Liver (tissue), 9 donors: ENCODE data around the gene SOX6. TPM values are rescaled to one million over a fixed set of nuclear protein-coding genes. Genes with fewer than 3 reads are reported as not detected.

Experiments
- DNase-seq: peaks from one replicate; pipeline ENCODE4 v3.0.0-alpha.2; 2017; ENCODE audit warnings: low spot score
- H3K27ac ChIP-seq, 2 donors: one replicate each; pipeline ENCODE4 v1.7.0; 2013; ENCODE audit warnings: inconsistent platforms in 2 of 2, low read length in 2 of 2, control low read depth in 1 of 2, low read depth in 1 of 2, mild to moderate bottlenecking in 1 of 2
- H3K27me3 ChIP-seq, 4 donors: one replicate each; pipeline versions ENCODE4 v1.6.1 to v1.7.0; 2013; ENCODE audit warnings: low read length in 3 of 4, inconsistent platforms in 1 of 4, mild to moderate bottlenecking in 1 of 4, moderate library complexity in 1 of 4; ENCODE audit not compliant: control insufficient read depth in 4 of 4, insufficient read depth in 4 of 4
- H3K36me3 ChIP-seq, 4 donors: one replicate each; pipeline versions ENCODE4 v1.6.1 to v1.7.0; 2013; ENCODE audit warnings: low read length in 3 of 4, mild to moderate bottlenecking in 3 of 4, low read depth in 1 of 4, moderate library complexity in 1 of 4; ENCODE audit not compliant: control insufficient read depth in 4 of 4, insufficient read depth in 3 of 4
- H3K4me1 ChIP-seq, 4 donors: one replicate each; pipeline versions ENCODE4 v1.6.1 to v1.7.0; 2013; ENCODE audit warnings: low read length in 3 of 4, mild to moderate bottlenecking in 3 of 4, moderate library complexity in 1 of 4; ENCODE audit not compliant: control insufficient read depth in 4 of 4, insufficient read depth in 4 of 4
- H3K4me3 ChIP-seq, 3 donors: one replicate each; pipeline versions ENCODE4 v1.6.1 to v1.7.0; 2013; ENCODE audit warnings: low read length in 3 of 3, control low read depth in 1 of 3, low read depth in 1 of 3, mild to moderate bottlenecking in 1 of 3
- H3K9ac ChIP-seq, 2 donors: one replicate each; pipeline ENCODE4 v1.7.0; 2013; ENCODE audit warnings: low read length in 2 of 2, mild to moderate bottlenecking in 2 of 2, moderate library complexity in 2 of 2, control low read depth in 1 of 2, low read depth in 1 of 2
- H3K9me3 ChIP-seq, 4 donors: one replicate each; pipeline versions ENCODE4 v1.6.1 to v1.7.0; 2013; ENCODE audit warnings: low read length in 3 of 4; ENCODE audit not compliant: control insufficient read depth in 4 of 4
- EGR1 ChIP-seq, 2 donors: IDR thresholded peaks; 2 replicates each; pipeline ENCODE4 v1.6.1; 2016 to 2018; ENCODE audit warnings: antibody characterized with exemption in 2 of 2, low read depth in 2 of 2
- FOXA1 ChIP-seq: IDR thresholded peaks from 2 replicates; pipeline ENCODE4 v1.6.1; 2016; ENCODE audit warnings: antibody characterized with exemption
- FOXA2 ChIP-seq: IDR thresholded peaks from 2 replicates; pipeline ENCODE4 v1.6.1; 2016; ENCODE audit warnings: antibody characterized with exemption
- GABPA ChIP-seq, 2 donors: IDR thresholded peaks in 1 of 2; conservative IDR thresholded peaks in 1 of 2; 2 replicates each; pipeline ENCODE4 v1.6.1; 2016; ENCODE audit warnings: antibody characterized with exemption in 2 of 2, mild to moderate bottlenecking in 1 of 2, moderate library complexity in 1 of 2
- HNF4A ChIP-seq, 2 donors: conservative IDR thresholded peaks; 2 replicates each; pipeline ENCODE4 v1.6.1; 2016; ENCODE audit warnings: antibody characterized with exemption in 2 of 2, mild to moderate bottlenecking in 2 of 2
- HNF4G ChIP-seq: IDR thresholded peaks from 2 replicates; pipeline ENCODE4 v1.6.1; 2016; ENCODE audit warnings: antibody characterized with exemption
- JUND ChIP-seq, 2 donors: IDR thresholded peaks; 2 replicates each; pipeline ENCODE4 v1.6.1; 2016; ENCODE audit warnings: antibody characterized with exemption in 2 of 2
- MAX ChIP-seq: IDR thresholded peaks from 2 replicates; pipeline ENCODE4 v1.6.1; 2016; ENCODE audit warnings: antibody characterized with exemption
- NR2F2 ChIP-seq: IDR thresholded peaks from 2 replicates; pipeline ENCODE4 v1.6.1; 2016; ENCODE audit warnings: antibody characterized with exemption
- RAD21 ChIP-seq, 2 donors: IDR thresholded peaks; 2 replicates each; pipeline ENCODE4 v1.6.1; 2016; ENCODE audit warnings: antibody characterized with exemption in 2 of 2, mild to moderate bottlenecking in 2 of 2
- REST ChIP-seq: IDR thresholded peaks from 2 replicates; pipeline ENCODE4 v1.6.1; 2016; ENCODE audit warnings: antibody characterized with exemption, mild to moderate bottlenecking
- RXRA ChIP-seq, 2 donors: IDR thresholded peaks; 2 replicates each; pipeline ENCODE4 v1.6.1; 2017 to 2018; ENCODE audit warnings: antibody characterized with exemption in 2 of 2, mild to moderate bottlenecking in 1 of 2
- TAF1 ChIP-seq: conservative IDR thresholded peaks from 2 replicates; pipeline ENCODE4 v1.6.1; 2016; ENCODE audit warnings: antibody characterized with exemption, mild to moderate bottlenecking
- YY1 ChIP-seq: IDR thresholded peaks from 2 replicates; pipeline ENCODE4 v1.6.1; 2016; ENCODE audit warnings: antibody characterized with exemption, mild to moderate bottlenecking
- ZBTB33 ChIP-seq: IDR thresholded peaks from 2 replicates; pipeline ENCODE4 v1.6.1; 2016; ENCODE audit warnings: antibody characterized with exemption
- WGBS: extraction: QIAGEN DNeasy Blood & Tissue Kit; methylation state at CpG from one replicate; pipeline ENCODE4 v1.1.7; 2013; 5-methylcytosine and 5-hydroxymethylcytosine counted together
- polyA plus RNA-seq, 2 donors: library from polyadenylated mRNA; stranded (reverse) in 1 of 2; unstranded in 1 of 2; fragments of 200-250 nt in 1 of 2; fragments of >200 nt in 1 of 2; fragmentation: Nextera tagmentation in 1 of 2; extraction: Ambion mirVana in 1 of 2; gene quantifications; one replicate each; pipeline versions ENCODE4 v1.2.1 to v1.2.3, GENCODE V29; 2013 to 2015
- total RNA-seq, 2 donors: library from RNA; depleted of rRNA; stranded (reverse); fragments of >200 nt; gene quantifications; one replicate each; pipeline ENCODE4 v1.2.3, GENCODE V29; 2014
- TF ChIP-seq, protein P1 (sequence below): fragments of 150-350 bp; IDR thresholded peaks from 2 replicates; pipeline ENCODE4 v1.5.1; 2017; ENCODE audit warnings: improper control_type of control experiment, low read depth, low read length; ENCODE audit not compliant: missing input control
- TF ChIP-seq, protein P2 (sequence below): IDR thresholded peaks from 2 replicates; pipeline ENCODE4 v1.6.1; 2016; ENCODE audit warnings: antibody characterized with exemption
- donor health status: healthy.
- donor health status: healthy.
- donor health status: healthy.
- donor health status: healthy.
- donor health status: healthy.

SOX6 gene
- total and polyA plus RNA-seq, 4 donors = 2.4 to 111 (median 14.8) TPM

GRCh38 chr11:16380941-16381568 is 24.7 kb upstream of the SOX6 start:
- Histone ChIP-seq H3K4me3 (no peak overlapping the region), H3K9me3 (no peaks in the 10 kb centered on the region), H3K27ac (no peak overlapping the region), H3K27me3 (no peaks in the 10 kb centered on the region), H3K36me3 (no peaks in the 10 kb centered on the region), H3K4me1 (no peaks in the 10 kb centered on the region), H3K9ac (no peak overlapping the region)
- TF ChIP-seq TAF1 = no peak
- no peak for TF ChIP-seq JUND (IDR thresholded peaks at IDR 0.05)
- no peak for TF ChIP-seq MAX
- TF ChIP-seq, protein P1, sequence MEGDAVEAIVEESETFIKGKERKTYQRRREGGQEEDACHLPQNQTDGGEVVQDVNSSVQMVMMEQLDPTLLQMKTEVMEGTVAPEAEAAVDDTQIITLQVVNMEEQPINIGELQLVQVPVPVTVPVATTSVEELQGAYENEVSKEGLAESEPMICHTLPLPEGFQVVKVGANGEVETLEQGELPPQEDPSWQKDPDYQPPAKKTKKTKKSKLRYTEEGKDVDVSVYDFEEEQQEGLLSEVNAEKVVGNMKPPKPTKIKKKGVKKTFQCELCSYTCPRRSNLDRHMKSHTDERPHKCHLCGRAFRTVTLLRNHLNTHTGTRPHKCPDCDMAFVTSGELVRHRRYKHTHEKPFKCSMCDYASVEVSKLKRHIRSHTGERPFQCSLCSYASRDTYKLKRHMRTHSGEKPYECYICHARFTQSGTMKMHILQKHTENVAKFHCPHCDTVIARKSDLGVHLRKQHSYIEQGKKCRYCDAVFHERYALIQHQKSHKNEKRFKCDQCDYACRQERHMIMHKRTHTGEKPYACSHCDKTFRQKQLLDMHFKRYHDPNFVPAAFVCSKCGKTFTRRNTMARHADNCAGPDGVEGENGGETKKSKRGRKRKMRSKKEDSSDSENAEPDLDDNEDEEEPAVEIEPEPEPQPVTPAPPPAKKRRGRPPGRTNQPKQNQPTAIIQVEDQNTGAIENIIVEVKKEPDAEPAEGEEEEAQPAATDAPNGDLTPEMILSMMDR = no peak
- TF ChIP-seq HNF4A (conservative IDR thresholded peaks at IDR 0.05) = no peak
- no peak for TF ChIP-seq ZBTB33
- no peak for TF ChIP-seq FOXA2
- no peak for TF ChIP-seq GABPA (IDR thresholded peaks at IDR 0.05 in 1 of 2, conservative IDR thresholded peaks at IDR 0.05 in 1 of 2)
- no peak for TF ChIP-seq RXRA (IDR thresholded peaks at IDR 0.05)
- no peak for TF ChIP-seq HNF4G
- TF ChIP-seq REST = no peak
- no peak for TF ChIP-seq NR2F2
- TF ChIP-seq FOXA1 = no peak
- no peak for TF ChIP-seq YY1
- TF ChIP-seq, protein P2, sequence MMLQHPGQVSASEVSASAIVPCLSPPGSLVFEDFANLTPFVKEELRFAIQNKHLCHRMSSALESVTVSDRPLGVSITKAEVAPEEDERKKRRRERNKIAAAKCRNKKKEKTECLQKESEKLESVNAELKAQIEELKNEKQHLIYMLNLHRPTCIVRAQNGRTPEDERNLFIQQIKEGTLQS = no peak
- TF ChIP-seq EGR1 (IDR thresholded peaks at IDR 0.05; ENCODE audit: low read depth in 2 of 2) = no peak
- DNase-seq = no peak

GRCh38 chr11:16378906-16379305 is 22.6 kb upstream of the SOX6 start:
- Histone ChIP-seq H3K27me3 (no peaks in the 10 kb centered on the region), H3K27ac (no peak overlapping the region), H3K36me3 (no peaks in the 10 kb centered on the region), H3K4me3 (no peak overlapping the region), H3K9ac (no peak overlapping the region), H3K4me1 (no peaks in the 10 kb centered on the region), H3K9me3 (no peaks in the 10 kb centered on the region)
- WGBS = 96% methylated on average over 2 of the region's 2 CpGs
- TF ChIP-seq JUND (IDR thresholded peaks at IDR 0.05) (no peak), RXRA (IDR thresholded peaks at IDR 0.05) (no peak), FOXA2 (no peak), RAD21 (IDR thresholded peaks at IDR 0.05) (no peak), TAF1 (no peak), EGR1 (IDR thresholded peaks at IDR 0.05; ENCODE audit: low read depth in 2 of 2) (no peak)
- no peak for DNase-seq
